DOHH2 (cell line): Measurements from ENCODE around the gene JCHAIN.

Experiments
- H3F3A ChIP-seq: fragments of 200-600 bp; sonication (generic), shearing (Covaris generic); 2 replicates; pipeline ENCODE4 v1.6.0; 2016; ENCODE audit warnings: antibody characterized with exemption, mild to moderate bottlenecking; ENCODE audit not compliant: control insufficient read depth, insufficient read depth
- H3K27ac ChIP-seq: fragments of 200-600 bp; sonication (generic); 2 replicates; pipeline ENCODE4 v1.5.1; 2014; ENCODE audit warnings: low read depth, mild to moderate bottlenecking, low read length, moderate library complexity
- H3K27me3 ChIP-seq: fragments of 200-600 bp; sonication (generic); 2 replicates; pipeline ENCODE4 v1.6.1; 2014; ENCODE audit warnings: mild to moderate bottlenecking, low read length, mixed read lengths; ENCODE audit not compliant: control insufficient read depth
- H3K36me3 ChIP-seq: fragments of 200-600 bp; sonication (generic); 2 replicates; pipeline ENCODE4 v1.6.1; 2014; ENCODE audit warnings: mild to moderate bottlenecking, low read length, moderate library complexity, mixed read lengths; ENCODE audit not compliant: control insufficient read depth
- H3K4me1 ChIP-seq: fragments of 200-600 bp; sonication (generic); 2 replicates; pipeline ENCODE4 v1.6.1; 2014; ENCODE audit warnings: mild to moderate bottlenecking, low read length, mixed read lengths; ENCODE audit not compliant: control insufficient read depth
- H3K4me2 ChIP-seq: fragments of 200-600 bp; sonication (generic); 2 replicates; pipeline ENCODE4 v1.6.0; 2014; ENCODE audit warnings: mild to moderate bottlenecking, low read length, moderate library complexity
- H3K4me3 ChIP-seq: fragments of 200-600 bp; sonication (generic); 2 replicates; pipeline ENCODE4 v1.5.1; 2014; ENCODE audit warnings: mild to moderate bottlenecking, low read length, mixed read lengths
- H3K79me2 ChIP-seq: fragments of 200-600 bp; sonication (generic); 2 replicates; pipeline ENCODE4 v1.6.1; 2014; ENCODE audit warnings: mild to moderate bottlenecking, low read length, mixed read lengths; ENCODE audit not compliant: control insufficient read depth
- H3K9me2 ChIP-seq: fragments of 200-600 bp; sonication (generic); replicated peaks from 2 replicates; pipeline ENCODE4 v1.6.1; 2014; ENCODE audit warnings: mild to moderate bottlenecking, low read length, mixed read lengths; ENCODE audit not compliant: control insufficient read depth
- H3K9me3 ChIP-seq: fragments of 200-600 bp; sonication (generic); 2 replicates; pipeline ENCODE4 v1.6.1; 2014; ENCODE audit warnings: antibody characterized with exemption, low read length, mixed read lengths; ENCODE audit not compliant: control insufficient read depth, insufficient read depth
- H4K20me1 ChIP-seq: fragments of 200-600 bp; sonication (generic); 2 replicates; pipeline ENCODE4 v1.6.0; 2014; ENCODE audit warnings: low read depth, mild to moderate bottlenecking, antibody characterized with exemption, low read length, moderate library complexity; ENCODE audit not compliant: control insufficient read depth, insufficient read depth
- CTCF ChIP-seq: fragments of 200-600 bp; sonication (generic); IDR thresholded peaks from one replicate; pipeline ENCODE4 v1.5.1; 2014; ENCODE audit warnings: antibody characterized with exemption, mild to moderate bottlenecking, low read depth, low read length; ENCODE audit not compliant: poor library complexity, severe bottlenecking
- EZH2phosphoT487 ChIP-seq: fragments of 200-600 bp; sonication (generic); IDR thresholded peaks from 2 replicates; pipeline ENCODE4 v1.6.1; 2017; ENCODE audit warnings: borderline replicate concordance, mild to moderate bottlenecking, antibody characterized with exemption, low read length, moderate library complexity, mixed read lengths

JCHAIN gene

GRCh38 chr4:70711599-70711998, 45.3 kb upstream of the JCHAIN start:
- peak overlapping the region; percentile 71 for H3K4me2 ChIP-seq
- no peak for TF ChIP-seq CTCF
- no peak for TF ChIP-seq EZH2phosphoT487
- H3K9me3 ChIP-seq = no peaks in the 10 kb centered on the region
- no peaks in the 10 kb centered on the region for H4K20me1 ChIP-seq
- no peaks in the 10 kb centered on the region for H3K27me3 ChIP-seq
- peaks cover 99% of the 10 kb centered on the region for H3K79me2 ChIP-seq
- H3K4me3 ChIP-seq = 0 out of 2 replicates have a peak overlapping the region, but pooled peaks have one; percentile 6
- peaks cover 8% of the 10 kb centered on the region; the same call in 1 of the 2 replicates for H3K36me3 ChIP-seq
- H3K4me1 ChIP-seq = peaks cover 82% of the 10 kb centered on the region
- no peak overlapping the region for H3K27ac ChIP-seq
- no peaks in the 10 kb centered on the region for H3K9me2 ChIP-seq
- no peaks in the 10 kb centered on the region for H3F3A ChIP-seq

GRCh38 chr4:70709611-70710205, 43.4 kb upstream of the JCHAIN start:
- H3K9me2 ChIP-seq = no peaks in the 10 kb centered on the region
- H3K36me3 ChIP-seq = peaks cover 19% of the 10 kb centered on the region; the same call in 1 of the 2 replicates
- H3F3A ChIP-seq = peaks cover 5% of the 10 kb centered on the region
- H3K9me3 ChIP-seq = no peaks in the 10 kb centered on the region
- H3K4me2 ChIP-seq = peak overlapping the region; percentile 60
- no peaks in the 10 kb centered on the region for H3K27me3 ChIP-seq
- TF ChIP-seq EZH2phosphoT487 (no peak), CTCF (no peak)
- H3K4me1 ChIP-seq = peaks cover 76% of the 10 kb centered on the region
- peaks cover 96% of the 10 kb centered on the region for H3K79me2 ChIP-seq
- peak overlapping the region; percentile 13; the same call in 1 of the 2 replicates for H3K27ac ChIP-seq
- peak overlapping the region; percentile 50 for H3K4me3 ChIP-seq
- H4K20me1 ChIP-seq = no peaks in the 10 kb centered on the region

- no peak for TF ChIP-seq EZH2phosphoT487
- no peak for TF ChIP-seq CTCF
- peaks cover 70% of the 10 kb centered on the region for H3K4me1 ChIP-seq
- peaks cover 69% of the 10 kb centered on the region for H3K79me2 ChIP-seq
- H3K4me2 ChIP-seq = peak overlapping the region; percentile 98
- H4K20me1 ChIP-seq = no peaks in the 10 kb centered on the region
- peak overlapping the region; percentile 90 for H3K4me3 ChIP-seq
- H3K9me3 ChIP-seq = no peaks in the 10 kb centered on the region
- H3K27me3 ChIP-seq = no peaks in the 10 kb centered on the region
- H3F3A ChIP-seq = peaks cover 18% of the 10 kb centered on the region
- peak overlapping the region; percentile 95 for H3K27ac ChIP-seq
- H3K9me2 ChIP-seq = no peaks in the 10 kb centered on the region
- H3K36me3 ChIP-seq = peaks cover 19% of the 10 kb centered on the region; the same call in 1 of the 2 replicates
Measured at GRCh38 chr4:70706516-70706915, 40.2 kb upstream of the JCHAIN start.
